ENCODE measurements around the gene HMCN2. TPM values are rescaled to one million over a fixed set of nuclear protein-coding genes. Genes with fewer than 3 reads are reported as not detected.
"Not testable (repeated sequence)": the region's sequence is repeated elsewhere in the genome, so short reads cannot be mapped to it uniquely, and the experiment has no call there.

HMCN2 gene
- total RNA-seq, 1 experiment from 2014 or later = 1.6 TPM

DNA sequence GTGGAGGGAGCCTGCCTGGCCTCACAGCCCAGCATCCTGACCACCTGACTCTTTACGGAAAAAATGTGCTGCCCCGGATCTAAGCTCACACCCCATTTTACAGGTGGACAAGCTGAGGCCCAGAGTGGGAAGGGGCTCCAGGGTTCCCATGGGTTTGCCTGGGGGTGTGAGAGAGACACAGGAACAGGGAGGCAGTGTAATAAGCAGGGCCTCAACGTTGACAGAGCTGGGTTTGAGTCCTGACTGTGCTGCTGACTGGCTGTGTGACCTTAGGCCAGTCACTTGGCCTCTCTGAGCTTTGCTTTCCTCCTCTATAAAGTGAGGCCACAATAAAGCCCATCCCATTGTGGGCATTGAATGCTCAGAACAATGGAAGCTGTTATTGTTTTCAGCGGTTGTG lies 73.7 kb downstream of the HMCN2 start:
- intact Hi-C loops (cut with micrococcal nuclease; ENCODE audit: unreplicated experiment) = no loop called here
- ChIA-PET POLR2A (ENCODE audit: unreplicated experiment) (no interaction called here), CTCF (interaction anchor here (0.9 kb wide), 1 partner anchor 98 kb away, joined by 3 read pairs; no protein-coding TSS in a partner anchor)

DNA sequence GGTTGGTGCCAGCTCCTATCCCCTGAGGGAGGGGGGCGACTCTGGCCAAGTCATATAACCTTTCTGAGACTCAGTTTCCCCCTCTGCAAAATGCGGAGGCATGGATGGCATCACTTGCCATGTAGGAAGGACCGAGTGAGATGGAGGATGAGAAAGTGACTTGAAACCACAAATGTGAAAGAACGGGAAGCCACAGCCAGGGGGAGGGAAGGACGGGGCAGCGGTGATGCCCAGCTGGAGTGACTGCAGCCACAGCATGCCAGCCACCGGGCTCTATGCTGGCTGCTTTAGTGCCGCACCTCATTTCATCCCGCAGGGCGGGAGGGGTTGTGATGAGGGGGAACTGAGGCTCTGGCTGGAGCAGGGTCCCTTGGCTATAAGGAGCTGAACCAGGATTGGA lies 74.5 kb downstream of the HMCN2 start:
- intact Hi-C loops (cut with micrococcal nuclease; ENCODE audit: unreplicated experiment) = loop anchor here (5.0 to 10.0 kb wide), 2 partner anchors 233 to 455 kb away; no protein-coding TSS in a partner anchor
- Histone ChIP-seq H3K27me3 (ENCODE audit: insufficient read depth, low read depth) (no peaks in the 10 kb centered on the region), H4K20me1 (ENCODE audit: insufficient read depth) (no peaks in the 10 kb centered on the region), H2AFZ (no peak overlapping the region), H3K9me2 (ENCODE audit: insufficient read depth) (no peaks in the 10 kb centered on the region), H3K36me3 (ENCODE audit: low read depth) (no peaks in the 10 kb centered on the region), H3F3A (ENCODE audit: insufficient read depth, low read depth) (peaks cover 11% of the 10 kb centered on the region), H3K4me2 (no peak overlapping the region), H3K9me3 (ENCODE audit: insufficient read depth, low read depth) (no peaks in the 10 kb centered on the region), H3K79me2 (ENCODE audit: low read depth) (no peaks in the 10 kb centered on the region), H3K4me3 (no peak overlapping the region), H3K27ac (no peak overlapping the region), H3K4me1 (replicated peaks; ENCODE audit: insufficient read depth) (no peaks in the 10 kb centered on the region)
- ChIA-PET CTCF (interaction anchor here (0.5 to 0.9 kb wide), 3 partner anchors 58 to 103 kb away, joined by 3 to 12 read pairs (median 3); no protein-coding TSS in a partner anchor), POLR2A (ENCODE audit: unreplicated experiment) (no interaction called here)
- no TSS peak for BruUV-seq (replicated peaks)
- peak in 1 of 2 experiments; percentile 42 for DNase-seq
- TF ChIP-seq EZH2 (IDR thresholded peaks at IDR 0.05; ENCODE audit: low read depth) = no peak
- TF ChIP-seq, protein P1, sequence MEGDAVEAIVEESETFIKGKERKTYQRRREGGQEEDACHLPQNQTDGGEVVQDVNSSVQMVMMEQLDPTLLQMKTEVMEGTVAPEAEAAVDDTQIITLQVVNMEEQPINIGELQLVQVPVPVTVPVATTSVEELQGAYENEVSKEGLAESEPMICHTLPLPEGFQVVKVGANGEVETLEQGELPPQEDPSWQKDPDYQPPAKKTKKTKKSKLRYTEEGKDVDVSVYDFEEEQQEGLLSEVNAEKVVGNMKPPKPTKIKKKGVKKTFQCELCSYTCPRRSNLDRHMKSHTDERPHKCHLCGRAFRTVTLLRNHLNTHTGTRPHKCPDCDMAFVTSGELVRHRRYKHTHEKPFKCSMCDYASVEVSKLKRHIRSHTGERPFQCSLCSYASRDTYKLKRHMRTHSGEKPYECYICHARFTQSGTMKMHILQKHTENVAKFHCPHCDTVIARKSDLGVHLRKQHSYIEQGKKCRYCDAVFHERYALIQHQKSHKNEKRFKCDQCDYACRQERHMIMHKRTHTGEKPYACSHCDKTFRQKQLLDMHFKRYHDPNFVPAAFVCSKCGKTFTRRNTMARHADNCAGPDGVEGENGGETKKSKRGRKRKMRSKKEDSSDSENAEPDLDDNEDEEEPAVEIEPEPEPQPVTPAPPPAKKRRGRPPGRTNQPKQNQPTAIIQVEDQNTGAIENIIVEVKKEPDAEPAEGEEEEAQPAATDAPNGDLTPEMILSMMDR (conservative IDR thresholded peaks at IDR 0.05) = no peak

More for the DNA sequence above, 73.7 kb downstream of the HMCN2 start:
- Histone ChIP-seq H3K4me2 (no peak overlapping the region), H3K9me2 (ENCODE audit: insufficient read depth) (no peaks in the 10 kb centered on the region), H3K27ac (no peak overlapping the region), H3K27me3 (ENCODE audit: insufficient read depth, low read depth) (no peaks in the 10 kb centered on the region), H3K9me3 (ENCODE audit: insufficient read depth, low read depth) (no peaks in the 10 kb centered on the region), H3K4me1 (replicated peaks; ENCODE audit: insufficient read depth) (no peaks in the 10 kb centered on the region), H3K36me3 (ENCODE audit: low read depth) (no peaks in the 10 kb centered on the region), H2AFZ (no peak overlapping the region), H3K79me2 (ENCODE audit: low read depth) (no peaks in the 10 kb centered on the region), H4K20me1 (ENCODE audit: insufficient read depth) (no peaks in the 10 kb centered on the region), H3K4me3 (no peak overlapping the region), H3F3A (ENCODE audit: insufficient read depth, low read depth) (peaks cover 4% of the 10 kb centered on the region)
- DNase-seq = no peak
- TF ChIP-seq EZH2 (IDR thresholded peaks at IDR 0.05; ENCODE audit: low read depth) = no peak
- TF ChIP-seq, protein P1 (conservative IDR thresholded peaks at IDR 0.05) = no peak
- BruUV-seq (replicated peaks) = no TSS peak

DNA sequence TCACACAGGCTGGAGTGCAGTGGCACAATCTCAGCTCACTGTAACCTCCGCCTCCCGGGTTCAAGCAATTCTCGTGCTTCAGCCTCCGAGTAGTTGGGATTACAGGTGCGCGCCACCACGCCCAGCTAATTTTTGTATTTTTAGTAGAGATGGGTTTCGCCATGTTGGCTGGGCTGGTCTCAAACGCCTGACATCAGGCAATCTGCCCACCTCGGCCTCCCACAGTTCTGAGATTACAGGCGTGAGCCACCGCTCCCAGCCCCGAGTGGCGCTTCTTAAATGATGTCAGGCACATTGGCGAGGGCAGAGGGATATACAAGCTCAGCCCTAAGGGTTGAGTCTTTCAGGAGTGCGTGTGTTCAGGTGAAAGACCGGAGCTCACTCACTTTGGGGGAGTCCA lies 75.0 kb downstream of the HMCN2 start:
- DNase-seq; H3K9me3 ChIP-seq (ENCODE audit: insufficient read depth, low read depth); H3K36me3 ChIP-seq (ENCODE audit: low read depth); H3K9me2 ChIP-seq (ENCODE audit: insufficient read depth); H3K79me2 ChIP-seq (ENCODE audit: low read depth); H4K20me1 ChIP-seq (ENCODE audit: insufficient read depth); H3K27ac ChIP-seq; H3K27me3 ChIP-seq (ENCODE audit: insufficient read depth, low read depth); BruUV-seq (replicated peaks); H3K4me1 ChIP-seq (replicated peaks; ENCODE audit: insufficient read depth); H3K4me3 ChIP-seq; H3K4me2 ChIP-seq; H2AFZ ChIP-seq; POLR2A ChIA-PET (ENCODE audit: unreplicated experiment): not testable (repeated sequence)
- CTCF ChIA-PET = interaction anchor here (0.5 to 0.6 kb wide), 3 partner anchors 57 to 107 kb away, joined by 3 to 12 read pairs (median 3); no protein-coding TSS in a partner anchor
- H3F3A ChIP-seq (ENCODE audit: insufficient read depth, low read depth) = peaks cover 12% of the 10 kb centered on the region
- intact Hi-C loops (cut with micrococcal nuclease; ENCODE audit: unreplicated experiment) = loop anchor here (5.0 to 10.0 kb wide), 2 partner anchors 233 to 456 kb away; no protein-coding TSS in a partner anchor

DNA sequence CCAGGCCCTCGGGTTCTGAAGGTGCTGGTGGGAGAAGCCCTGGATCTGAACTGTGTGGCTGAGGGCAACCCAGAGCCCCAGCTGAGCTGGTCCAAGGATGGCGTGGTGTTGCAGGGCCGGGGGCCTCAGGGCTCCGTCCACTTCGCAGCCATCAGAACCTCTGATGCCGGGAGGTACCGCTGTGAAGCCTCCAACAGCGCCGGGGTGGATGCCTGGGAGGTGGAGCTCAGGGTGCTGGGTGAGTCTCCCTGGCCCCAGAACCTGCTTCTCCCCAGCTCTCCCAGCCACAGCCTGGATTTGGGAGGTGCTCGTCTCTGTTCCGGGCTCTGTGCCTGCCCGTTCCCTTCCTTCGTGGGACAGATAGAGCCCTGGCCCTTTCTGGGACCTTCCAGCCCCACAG lies 75.6 kb downstream of the HMCN2 start:
- no peaks in the 10 kb centered on the region for H3K9me2 ChIP-seq (ENCODE audit: insufficient read depth)
- peaks cover 12% of the 10 kb centered on the region for H3F3A ChIP-seq (ENCODE audit: insufficient read depth, low read depth)
- intact Hi-C loops (cut with micrococcal nuclease; ENCODE audit: unreplicated experiment) = loop anchor here (5.0 to 10.0 kb wide), 2 partner anchors 234 to 456 kb away; no protein-coding TSS in a partner anchor
- no peak overlapping the region for H3K4me3 ChIP-seq
- H3K27me3 ChIP-seq (ENCODE audit: insufficient read depth, low read depth) = no peaks in the 10 kb centered on the region
- no peak for DNase-seq
- no peaks in the 10 kb centered on the region for H4K20me1 ChIP-seq (ENCODE audit: insufficient read depth)
- no peak overlapping the region for H3K27ac ChIP-seq
- H3K4me2 ChIP-seq = no peak overlapping the region
- TF ChIP-seq EZH2 (IDR thresholded peaks at IDR 0.05; ENCODE audit: low read depth) = no peak
- TF ChIP-seq, protein P1 (conservative IDR thresholded peaks at IDR 0.05) = no peak
- ChIA-PET POLR2A (ENCODE audit: unreplicated experiment) (no interaction called here), CTCF (interaction anchor here (0.6 kb wide), 1 partner anchor 107 kb away, joined by 3 read pairs; no protein-coding TSS in a partner anchor)
- H3K9me3 ChIP-seq (ENCODE audit: insufficient read depth, low read depth) = no peaks in the 10 kb centered on the region
- H3K4me1 ChIP-seq (replicated peaks; ENCODE audit: insufficient read depth) = no peaks in the 10 kb centered on the region
- no peaks in the 10 kb centered on the region for H3K79me2 ChIP-seq (ENCODE audit: low read depth)
- H3K36me3 ChIP-seq (ENCODE audit: low read depth) = no peaks in the 10 kb centered on the region
- no TSS peak for BruUV-seq (replicated peaks)
- no peak overlapping the region for H2AFZ ChIP-seq
